Activated gamma-delta T cell treated with anti-CD3 and anti-CD28 coated beads, Interleukin-2, amount 50 U/mL, for 16 hours (primary cell): Measurements from ENCODE around the gene THOC2.
"Not testable (repeated sequence)": the region's sequence is repeated elsewhere in the genome, so short reads cannot be mapped to it uniquely, and the experiment has no call there.

Source experiments
- DNase-seq: peaks from one replicate; pipeline ENCODE4 v3.0.0-alpha.2; 2020; ENCODE audit warnings: low read depth

THOC2 gene

DNA sequence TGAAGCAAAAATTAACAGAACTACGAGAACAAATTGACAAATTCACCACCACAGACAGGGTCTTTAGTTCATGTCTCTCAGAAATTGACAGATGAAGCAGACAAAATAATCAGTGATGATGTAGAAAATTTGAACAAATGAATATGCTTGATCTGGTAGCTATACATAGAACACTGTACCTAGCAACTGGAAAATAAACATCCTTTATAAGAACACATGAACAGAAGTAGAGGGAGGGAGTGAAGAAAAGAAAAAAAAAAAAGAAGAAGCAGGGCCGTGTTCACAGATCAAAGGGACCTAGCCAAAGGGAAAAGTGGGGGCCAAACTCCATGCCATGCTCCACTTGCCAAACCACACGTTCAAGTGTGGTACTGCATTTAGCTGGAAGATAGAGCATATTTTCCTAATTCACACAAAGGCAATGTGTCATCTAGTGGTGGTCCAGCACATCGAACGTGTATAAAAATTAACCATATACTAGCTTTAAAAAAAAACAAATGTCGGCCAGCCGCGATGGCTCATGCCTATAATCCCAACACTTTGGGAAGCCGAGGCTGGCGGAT is 5.6 kb upstream of the THOC2 start:
- no peak for DNase-seq

DNA sequence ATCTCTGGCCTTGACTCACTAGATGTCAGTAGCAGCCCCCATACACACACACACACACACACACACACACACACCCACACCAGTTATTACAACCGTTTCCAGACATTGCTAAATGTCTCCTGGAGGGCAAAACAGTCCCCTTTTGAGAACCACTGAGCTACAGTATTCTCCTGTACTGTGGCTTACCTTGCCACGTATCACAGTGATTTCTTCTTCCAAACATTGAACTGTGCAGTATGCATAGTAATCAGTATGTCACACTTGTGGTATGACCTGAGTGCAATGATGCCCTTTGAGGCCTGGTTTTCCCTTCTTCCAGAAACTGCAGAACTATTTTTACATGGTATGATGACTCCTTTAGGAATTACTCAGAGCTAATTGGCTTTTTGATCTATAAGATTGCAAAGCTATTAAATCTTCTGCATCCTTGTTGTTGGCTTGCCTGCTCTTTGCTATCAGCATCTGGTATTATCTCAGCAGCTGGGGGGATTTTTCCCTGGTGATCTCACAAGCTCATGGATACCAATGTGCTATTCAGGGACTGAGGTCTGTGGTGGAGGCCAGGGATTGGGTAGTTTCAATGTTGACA is 3.6 kb upstream of the THOC2 start:
- DNase-seq = no peak

DNA sequence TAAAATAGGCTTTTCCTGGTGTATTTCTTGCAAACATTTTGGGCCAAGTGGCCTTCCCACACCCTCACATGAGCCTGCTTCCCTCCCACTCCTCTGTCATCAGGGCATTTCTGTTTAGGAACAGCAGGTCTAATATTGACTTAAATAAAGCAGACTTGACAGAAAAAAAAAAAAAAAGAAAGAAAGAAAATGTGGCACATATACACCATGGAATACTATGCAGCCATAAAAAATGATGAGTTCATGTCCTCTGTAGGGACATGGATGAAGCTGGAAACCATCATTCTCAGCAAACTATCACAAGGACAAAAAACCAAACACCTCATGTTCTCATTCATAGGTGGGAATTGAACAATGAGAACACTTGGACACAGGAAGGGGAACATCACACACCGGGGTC is 2.3 kb upstream of the THOC2 start:
- DNase-seq = not testable (repeated sequence)

GRCh38 chrX:123734079-123734478 is 1.2 kb upstream of the THOC2 start:
- not testable (repeated sequence) for DNase-seq

DNA sequence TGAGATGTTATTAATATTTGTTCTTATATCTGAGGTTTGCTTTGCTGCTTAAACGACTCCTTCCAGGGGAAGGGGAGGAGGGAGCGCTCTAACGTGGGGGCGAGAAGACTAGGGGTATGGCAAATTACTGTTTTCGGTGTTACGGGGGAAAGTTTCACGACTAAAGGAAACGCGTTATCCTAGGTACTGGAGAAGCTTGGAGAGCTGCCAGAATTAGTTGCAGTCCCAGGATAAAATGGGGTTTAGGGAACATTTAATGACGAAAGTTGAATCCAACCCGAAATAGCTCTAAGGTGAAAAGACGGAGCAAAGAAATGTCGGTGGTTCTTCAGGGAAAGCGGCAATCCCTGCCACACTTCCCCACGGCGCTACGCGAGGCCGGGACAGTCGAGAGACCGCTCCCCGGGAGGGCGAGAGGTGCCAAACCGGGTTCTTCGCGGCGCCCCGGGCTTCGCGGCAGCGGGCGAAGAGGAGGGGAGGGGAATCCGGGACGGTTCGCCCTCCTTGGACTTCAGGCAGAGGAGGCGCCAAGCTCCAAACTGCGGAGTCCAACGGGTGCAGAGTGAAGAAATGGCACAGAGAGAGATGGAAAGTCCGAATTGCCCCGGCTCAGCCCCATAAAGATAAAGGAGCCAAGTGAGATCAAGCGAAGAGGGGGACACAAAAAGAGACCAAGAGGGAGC is 724 bp downstream of the THOC2 start:
- no peak for DNase-seq

- no peak for DNase-seq
These were observed 1.4 kb downstream of the THOC2 start for GRCh38 chrX:123731258-123731986.

- no peak for DNase-seq
These were observed 4.3 kb downstream of the THOC2 start for GRCh38 chrX:123728554-123728953.

- no peak for DNase-seq
These were observed 4.8 kb downstream of the THOC2 start for GRCh38 chrX:123728016-123728415.

GRCh38 chrX:123722193-123722592 is 10.7 kb downstream of the THOC2 start:
- not testable (repeated sequence) for DNase-seq

GRCh38 chrX:123720486-123720885 is 12.4 kb downstream of the THOC2 start:
- DNase-seq = no peak

DNA sequence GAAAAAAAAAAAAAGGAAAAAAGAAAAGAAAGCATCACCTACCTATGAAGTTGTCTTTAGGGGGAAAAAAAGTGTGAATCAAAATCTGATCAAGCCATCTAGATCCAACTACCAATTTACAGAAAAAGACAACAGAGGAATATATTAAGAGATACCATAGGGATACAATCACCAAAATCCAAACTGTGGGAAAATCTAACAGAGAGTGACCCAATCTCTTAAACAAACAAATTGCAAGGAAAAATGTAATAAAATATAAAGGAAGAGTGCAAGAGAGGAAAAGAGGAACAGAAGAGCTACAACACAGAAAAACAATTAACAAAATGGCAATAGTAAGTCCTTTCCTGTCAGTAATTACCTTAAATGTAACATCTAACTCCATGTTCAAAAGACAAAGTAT is 19.0 kb downstream of the THOC2 start:
- no peak for DNase-seq

DNA sequence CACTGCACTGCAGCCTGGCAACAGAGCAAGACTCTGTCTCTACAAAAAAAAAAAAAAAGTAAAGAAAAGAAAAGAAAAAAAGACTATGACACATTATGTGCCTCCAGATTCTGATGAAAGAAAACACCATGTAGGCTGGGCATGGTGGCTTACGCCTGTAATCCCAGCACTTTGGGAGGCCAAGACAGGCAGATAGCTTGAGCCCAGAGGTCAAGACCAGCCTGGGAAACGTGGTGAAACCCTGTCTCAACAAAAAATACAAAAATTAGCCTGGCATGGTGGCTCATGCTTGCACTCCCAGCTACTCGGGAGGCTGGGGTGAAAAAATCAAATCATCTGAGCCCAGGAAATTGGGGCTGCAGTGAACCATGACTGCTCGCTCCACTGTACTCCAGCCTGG is 19.4 kb downstream of the THOC2 start:
- no peak for DNase-seq

- DNase-seq = not testable (repeated sequence)
These were observed 21.7 kb downstream of the THOC2 start for GRCh38 chrX:123711201-123711600.

- no peak for DNase-seq
These were observed 28.1 kb downstream of the THOC2 start for GRCh38 chrX:123704781-123705180.

GRCh38 chrX:123698979-123699520 is 33.8 kb downstream of the THOC2 start:
- no peak for DNase-seq

GRCh38 chrX:123696334-123696733 is 36.5 kb downstream of the THOC2 start:
- no peak for DNase-seq

DNA sequence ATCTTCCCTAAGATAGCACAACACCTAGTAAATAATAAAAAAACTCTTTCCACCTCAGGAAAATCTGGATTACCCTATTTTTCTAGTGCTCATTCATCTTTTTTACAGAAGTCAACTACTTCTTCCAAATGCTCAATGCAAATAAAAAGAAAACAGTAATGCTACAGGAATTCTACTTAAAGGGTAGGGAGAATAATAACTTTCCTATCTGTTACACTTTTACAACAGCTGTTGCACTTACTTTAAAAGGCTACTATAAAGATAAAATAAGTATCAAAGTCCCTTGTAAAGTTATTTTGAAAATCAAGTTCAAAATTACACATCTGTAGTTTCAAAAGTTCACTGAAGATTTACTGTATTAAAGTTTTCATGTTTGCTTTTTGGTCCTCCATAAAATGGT is 37.6 kb downstream of the THOC2 start:
- no peak for DNase-seq

DNA sequence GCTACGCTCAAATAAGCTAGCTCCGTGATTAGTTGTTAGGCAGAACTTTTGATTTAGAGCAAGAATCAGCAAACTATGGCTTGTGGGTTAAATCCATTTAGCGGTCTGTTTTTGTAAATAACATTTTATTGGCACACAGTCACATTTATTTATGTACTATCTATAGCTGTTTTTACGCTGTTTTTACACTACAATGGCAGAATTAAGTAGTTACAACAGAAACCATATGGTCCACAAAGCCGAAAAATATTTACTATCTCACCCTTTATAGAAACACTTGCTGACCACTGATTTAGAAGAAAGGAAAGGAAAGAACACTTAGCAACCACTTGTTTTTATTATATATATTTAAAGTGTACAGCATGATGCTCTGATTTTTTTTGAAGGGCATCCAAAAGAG is 41.1 kb downstream of the THOC2 start:
- no peak for DNase-seq

- no peak for DNase-seq
These were observed 44.3 kb downstream of the THOC2 start for GRCh38 chrX:123688524-123688923.

- no peak for DNase-seq
These were observed 47.6 kb downstream of the THOC2 start for GRCh38 chrX:123685232-123685631.

DNA sequence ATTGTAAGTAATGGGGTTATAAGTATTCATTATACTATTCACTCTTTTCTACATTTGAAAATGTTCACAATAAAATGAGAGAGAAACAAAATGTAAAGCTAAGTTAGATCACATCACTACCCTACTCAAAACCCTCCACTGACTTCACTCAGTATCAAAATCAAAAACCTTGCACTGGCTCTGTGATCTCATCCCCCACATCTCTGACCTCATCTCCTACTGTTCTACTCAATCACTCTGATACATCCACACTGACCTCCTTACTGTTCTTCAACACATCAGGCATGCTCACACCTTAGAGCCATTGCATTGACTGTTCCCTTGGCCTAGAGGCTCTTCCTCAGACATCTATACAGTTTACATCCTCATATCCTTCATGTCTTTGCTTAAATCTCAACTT is 50.7 kb downstream of the THOC2 start:
- DNase-seq = no peak

DNA sequence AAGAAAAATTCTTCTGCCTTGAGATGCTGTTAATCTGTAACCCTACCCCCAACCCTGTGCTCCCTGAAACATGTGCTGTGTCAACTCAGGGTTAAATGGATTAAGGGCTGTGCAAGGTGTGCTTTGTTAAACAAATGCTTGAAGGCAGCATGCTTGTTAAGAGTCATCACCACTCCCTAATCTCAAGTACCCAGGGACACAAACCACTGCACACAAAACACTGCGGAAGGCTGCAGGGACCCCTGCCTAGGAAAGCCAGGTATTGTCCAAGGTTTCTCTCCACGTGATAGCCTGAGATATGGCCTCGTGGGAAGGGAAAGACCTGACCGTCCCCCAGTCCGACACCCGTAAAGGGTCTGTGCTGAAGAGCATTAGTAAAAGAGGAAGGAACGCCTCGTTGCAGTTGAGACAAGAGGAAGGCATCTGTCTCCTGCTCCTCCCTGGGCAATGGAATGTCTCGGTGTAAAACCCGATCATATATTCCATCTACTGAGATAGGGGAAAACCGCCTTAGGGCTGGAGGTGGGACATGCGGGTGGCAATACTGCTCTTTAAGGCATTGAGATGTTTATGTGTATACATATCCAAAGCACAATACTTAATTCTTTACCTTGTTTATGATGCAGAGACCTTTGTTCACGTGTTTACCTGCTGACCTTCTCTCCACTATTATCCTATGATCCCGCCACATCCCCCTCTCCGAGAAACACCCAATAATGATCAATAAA is 53.0 kb downstream of the THOC2 start:
- not testable (repeated sequence) for DNase-seq
